Activated CD8-positive, alpha-beta memory T cell treated with anti-CD3 and anti-CD28 coated beads for 24 hours (primary cell): Measurements from ENCODE around the gene LOC128125822.

Experiments used
- DNase-seq: peaks from one replicate; pipeline ENCODE4 v3.0.0-alpha.2; 2020

Gene LOC128125822

DNA sequence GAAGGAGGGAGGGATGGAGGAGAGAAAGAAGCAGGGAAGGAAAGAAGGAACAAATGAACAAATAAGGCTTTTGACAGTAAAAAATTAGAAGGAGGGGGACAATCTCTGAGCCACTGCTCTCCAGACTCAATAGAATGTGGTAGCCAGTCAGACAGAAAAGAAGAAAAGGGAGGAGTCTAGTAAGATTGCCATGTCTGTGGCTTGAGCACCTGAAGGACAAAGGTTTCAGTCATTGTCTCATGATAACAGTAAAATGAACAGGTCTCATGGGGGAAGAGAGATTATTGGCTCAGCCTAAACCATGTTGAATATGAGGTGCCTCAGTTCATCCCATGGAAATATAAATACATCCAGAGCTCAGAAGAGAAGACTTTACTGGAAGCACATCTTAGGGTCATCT lies 14.0 kb upstream of the LOC128125822 start:
- DNase-seq, result no peak

DNA sequence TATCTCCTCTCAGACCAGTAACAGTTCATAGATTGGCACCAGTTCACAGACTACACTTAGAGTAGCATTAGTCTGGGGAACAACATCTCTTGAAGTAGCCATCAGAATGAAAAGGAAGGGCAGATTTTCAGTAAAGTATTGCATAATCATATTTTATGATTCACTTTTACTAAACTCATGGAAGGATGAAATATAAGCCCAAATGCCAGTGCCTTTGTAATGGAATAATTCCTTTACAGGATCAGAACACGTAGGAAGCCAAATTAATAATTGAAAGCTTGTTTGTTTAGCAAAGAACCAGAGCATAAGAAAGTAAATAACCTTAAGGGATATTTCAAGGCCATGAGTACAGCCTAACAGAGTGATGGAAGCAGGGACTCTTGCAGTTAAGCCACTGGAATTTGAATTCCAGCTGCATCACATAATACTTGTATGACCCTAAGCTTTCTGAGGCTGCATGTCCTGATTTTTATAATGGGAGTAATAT lies 11.4 kb upstream of the LOC128125822 start:
- no peak for DNase-seq

DNA sequence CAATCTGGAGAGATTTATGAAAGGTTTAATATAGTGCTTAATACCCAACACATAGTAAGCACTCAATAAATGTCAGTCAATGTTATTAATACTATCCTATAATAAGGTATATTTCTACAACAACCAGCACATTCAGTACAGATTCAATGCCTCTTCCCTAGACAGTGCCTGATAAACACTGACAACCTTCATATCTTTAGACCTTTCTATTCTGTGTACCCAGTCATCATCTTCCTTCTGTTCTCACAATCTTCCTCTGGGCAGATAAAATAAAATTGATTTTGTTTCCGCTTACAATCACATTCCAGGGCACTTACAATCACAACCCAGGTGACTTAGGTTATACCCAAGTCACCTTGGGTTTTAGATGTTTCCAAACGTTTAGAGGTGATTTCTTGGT lies 11.0 kb upstream of the LOC128125822 start:
- DNase-seq, result no peak

DNA sequence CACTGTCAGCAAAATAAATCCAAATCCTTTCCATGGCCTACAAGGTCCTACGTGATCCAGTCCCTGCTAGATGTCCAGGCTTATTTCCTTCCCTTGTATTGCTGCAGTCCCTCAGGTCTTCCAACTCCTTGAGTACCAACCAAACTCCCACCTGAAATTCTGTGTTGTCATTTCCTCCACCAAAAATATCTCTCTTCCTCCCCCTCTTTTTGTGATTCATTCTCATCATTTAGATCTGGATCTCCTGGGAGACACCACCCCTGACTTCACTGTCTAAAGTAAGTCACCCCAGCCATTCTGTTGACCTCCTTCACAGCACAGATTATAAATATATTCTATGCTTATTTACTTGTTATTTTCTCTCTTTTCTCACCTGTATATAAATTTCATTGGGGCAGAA lies 9.0 kb upstream of the LOC128125822 start:
- no peak for DNase-seq

DNA sequence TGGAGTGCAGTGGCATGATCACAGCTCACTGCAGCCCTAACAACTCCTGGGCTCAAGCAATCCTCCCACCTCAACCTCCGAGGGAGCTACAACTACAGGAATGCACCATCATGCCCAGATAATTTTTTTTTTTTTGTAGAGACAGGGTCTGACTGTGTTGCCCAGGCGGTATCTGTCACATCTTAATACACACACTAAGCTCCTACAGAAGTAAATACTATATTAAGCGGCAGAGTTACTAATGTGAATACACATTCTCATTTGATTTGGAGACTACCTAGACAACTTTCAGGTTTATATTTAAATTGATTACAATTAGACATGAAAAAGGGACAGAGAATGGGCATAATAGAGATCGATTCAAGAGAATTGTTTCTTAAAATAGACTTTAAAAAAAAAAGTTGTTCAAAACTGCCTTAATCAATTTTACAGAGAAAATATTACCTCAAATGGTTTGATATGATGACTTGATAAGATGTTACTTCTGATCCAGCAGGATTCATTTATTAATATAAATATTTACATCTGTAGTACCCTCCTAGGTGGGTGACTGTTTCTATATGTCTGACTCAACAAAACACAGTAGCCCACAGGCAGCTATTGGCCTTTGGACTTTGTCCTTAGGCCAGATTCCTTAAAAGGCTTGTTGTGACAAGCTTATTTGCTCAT lies 7.1 kb upstream of the LOC128125822 start:
- DNase-seq, result no peak

DNA sequence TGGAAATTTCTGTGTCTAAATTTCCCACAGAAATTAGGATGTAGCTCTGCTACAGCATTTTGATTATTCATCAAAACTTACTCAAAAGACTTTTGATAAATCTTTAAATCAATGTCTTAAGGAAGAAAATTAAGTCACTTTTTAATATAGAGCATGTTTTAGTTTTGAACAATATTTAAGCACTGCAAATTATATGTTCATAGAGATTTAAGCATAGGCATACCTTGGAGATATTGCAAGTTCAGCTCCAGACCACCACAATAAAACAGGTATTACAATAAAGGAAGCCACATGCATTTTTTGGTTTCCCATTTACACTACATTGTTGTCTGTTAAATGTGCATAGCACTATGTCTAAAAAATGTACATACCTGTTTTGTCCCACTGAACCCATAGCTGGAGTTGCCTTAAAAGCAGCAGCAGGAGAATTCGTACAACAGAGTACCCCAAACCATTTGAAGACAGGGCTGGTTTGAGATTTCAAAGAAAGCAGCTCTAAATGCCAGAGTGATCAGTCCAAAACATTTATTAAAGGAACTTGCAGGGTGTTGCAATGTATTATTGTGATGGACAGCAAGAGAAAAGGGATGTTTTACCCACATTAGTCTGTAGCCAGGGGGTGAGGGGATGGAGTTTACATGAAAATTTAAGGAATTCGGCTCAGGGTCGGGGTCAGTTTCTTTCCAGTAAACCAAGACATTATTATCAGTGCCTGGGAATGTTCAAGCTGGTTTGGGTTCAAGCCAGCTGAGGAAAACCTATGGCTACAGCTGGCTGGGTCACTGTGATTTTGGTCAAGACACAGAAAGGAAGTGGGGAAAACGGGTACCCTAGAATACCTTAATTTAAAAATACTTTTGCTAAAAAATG lies 6.3 kb upstream of the LOC128125822 start:
- DNase-seq, result no peak

DNA sequence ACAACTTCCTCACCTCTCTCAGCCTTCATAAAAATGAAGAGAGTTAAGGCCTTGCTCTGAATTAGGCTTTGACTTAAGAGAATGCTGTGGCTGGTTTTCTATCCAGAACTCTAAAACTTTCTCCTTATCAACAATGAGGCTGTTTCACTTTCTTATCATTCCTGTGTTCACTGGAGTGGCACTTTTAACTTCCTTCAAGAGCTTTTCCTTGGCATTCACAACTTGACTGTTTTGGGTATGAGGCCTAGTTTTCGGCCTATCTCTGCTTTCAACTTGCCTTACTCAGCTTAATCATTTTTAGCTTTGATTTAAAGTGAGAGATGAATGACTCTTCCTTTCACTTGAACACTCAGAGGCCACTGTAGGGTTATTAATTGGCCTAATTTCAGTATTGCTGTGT lies 4.3 kb upstream of the LOC128125822 start:
- no peak for DNase-seq

DNA sequence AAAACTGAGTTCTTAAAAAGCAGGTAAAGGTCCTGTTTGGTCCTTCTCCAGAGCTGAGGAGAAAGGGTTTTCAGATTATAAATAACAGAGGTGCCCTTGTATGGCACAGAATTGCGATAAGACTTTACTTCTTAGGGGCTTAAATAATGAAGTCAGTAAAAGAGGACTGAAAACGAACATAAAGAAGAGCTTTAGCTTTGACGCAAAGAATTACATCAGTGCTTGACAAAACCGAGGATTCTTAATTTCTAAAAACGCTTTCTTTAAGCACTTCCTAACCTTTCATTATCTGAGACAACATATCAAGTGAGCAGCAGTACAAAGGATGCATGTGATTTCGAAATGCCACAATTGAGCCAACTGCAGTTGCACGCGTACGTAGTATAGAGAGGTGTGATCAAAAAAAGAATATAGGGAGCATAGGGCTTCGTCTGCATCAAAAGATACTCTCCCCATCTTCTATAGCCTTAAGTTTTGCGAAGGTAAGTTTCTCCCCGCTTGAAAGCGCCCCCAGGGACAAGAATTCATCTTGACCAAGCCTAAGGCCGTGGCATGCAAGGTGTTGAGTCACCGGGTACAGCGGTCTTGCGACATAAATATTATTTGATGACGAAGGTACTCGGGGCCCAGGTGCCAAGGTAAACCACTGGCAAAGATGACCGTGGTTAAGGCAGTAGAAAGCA lies 778 bp upstream of the LOC128125822 start:
- no peak for DNase-seq

DNA sequence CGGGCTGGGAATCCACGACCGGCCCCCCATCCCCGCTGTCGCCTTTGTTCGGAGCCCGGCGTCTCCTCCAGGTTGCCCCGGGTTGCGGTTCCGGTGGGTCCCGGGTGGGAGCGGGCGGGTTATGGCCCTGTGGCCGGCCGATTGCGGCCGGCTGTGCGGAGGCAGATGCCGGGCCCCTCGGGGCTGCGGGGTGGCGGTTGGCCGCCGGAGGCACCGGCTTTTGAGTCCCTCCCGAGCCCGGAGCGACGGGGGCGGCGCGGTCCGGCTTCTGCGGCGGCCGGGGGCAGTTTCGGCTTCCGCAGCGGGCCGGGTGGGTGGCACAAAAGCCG lies 431 bp downstream of the LOC128125822 start:
- DNase-seq, result no peak

DNA sequence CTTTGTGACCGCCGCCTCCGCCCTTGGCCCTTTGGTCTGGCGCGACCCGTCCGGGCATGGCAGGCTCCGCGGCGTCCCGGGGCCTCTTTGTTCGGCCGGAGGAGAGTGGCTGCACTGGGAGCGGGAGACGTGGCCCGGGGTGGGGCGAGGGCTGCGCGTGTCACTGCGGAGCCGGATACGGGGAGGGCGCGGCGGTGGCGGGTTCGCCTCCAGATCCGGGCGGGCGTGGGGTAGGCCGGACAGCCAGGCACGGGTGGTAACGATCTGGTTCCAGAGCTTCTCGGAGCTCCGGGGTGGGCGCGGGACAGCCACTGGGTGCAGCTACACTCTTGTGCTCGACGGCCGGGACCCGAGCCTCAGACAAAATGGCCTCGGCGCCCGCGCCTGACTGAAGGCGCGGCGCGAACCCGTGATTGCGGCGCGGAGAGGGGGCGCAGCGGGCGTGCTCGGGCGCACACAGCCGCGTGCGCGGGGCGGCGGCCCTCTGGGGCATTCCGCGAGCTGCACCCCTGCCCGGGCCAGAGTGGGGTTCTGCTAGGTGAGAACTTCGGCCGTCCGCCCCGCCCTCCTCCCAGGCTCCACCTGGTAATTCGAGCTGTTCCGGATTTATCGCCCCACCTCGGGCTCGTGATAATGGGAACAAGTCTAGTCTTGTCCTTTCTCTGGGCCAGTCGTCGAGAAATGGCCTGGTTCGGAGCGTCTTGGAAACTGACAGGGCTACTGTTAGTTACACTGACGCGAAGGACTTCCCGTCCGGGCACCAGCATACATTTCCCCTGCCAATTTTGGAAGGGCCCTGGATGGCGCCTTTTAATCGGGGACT lies 1.0 kb downstream of the LOC128125822 start:
- peak; percentile 87 for DNase-seq

DNA sequence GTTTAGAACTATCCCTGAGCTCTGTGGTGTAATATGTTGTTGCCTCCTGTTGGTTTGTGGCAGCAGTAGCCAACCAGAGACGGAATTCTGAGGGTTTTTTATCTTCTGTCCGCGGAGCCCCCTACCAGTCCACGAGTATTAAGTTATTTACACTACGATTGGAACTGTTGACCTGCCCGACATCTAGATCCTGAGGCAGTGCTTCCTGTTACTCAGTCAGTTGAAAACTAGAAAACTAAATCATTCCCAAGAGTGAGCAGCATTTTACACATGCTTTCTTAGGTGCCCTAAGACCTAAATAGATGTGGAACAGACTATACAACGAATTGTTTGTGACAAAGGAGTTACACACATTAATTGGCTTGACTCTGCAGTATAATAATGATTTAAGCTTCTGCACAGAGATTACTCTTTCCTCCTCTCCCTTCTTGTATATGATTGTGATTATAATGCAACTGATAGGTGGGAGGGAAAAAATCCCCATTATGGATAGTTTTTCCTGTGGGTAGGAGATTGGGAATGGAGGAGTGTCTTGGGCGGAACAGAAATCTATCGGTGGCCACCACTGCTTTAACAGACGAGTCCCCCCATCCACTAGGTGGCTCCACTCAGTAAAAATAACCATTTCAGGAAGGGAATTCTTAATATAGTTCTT lies 1.7 kb downstream of the LOC128125822 start:
- DNase-seq, result no peak

DNA sequence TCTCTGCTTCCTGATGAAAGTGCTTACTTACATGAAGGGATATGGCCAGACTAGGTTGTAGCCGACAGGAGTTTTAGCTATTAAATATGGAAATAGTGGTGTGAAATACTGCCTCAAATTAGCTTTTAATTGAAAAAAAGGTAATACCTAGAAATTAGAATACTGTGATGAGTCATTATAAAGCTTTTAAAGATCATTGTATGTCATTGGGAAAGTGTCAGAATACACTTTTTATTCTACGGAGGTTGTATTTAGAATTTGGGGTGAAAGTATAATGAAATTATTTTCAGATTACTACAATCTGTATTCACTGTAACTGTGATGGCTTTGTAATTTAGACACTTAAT lies 2.2 kb downstream of the LOC128125822 start:
- no peak for DNase-seq

DNA sequence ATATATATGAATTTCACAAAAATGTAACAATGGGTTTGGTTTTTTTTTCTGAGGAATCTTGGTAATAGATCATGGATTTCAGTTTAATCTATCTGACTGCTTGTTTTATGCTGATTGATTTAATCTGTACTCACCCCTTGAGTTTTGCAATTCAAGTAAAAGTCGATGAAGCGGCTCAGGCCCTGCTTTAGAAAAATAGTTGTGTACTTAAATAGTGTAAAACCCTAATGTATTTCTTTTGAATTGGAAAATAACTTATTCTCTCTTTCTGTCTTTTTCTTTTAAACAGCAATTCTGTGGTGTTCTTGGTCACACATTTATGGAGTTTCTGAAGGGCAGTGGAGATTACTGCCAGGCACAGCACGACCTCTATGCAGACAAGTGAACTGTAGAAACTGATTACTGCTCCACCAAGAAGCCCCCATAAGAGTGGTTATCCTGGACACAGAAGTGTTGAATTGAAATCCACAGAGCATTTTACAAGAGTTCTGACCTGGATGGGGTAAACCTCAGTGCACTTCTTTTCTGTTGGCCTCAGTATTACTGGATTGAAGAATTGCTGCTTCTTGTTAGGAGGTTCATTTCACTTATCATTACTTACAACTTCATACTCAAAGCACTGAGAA lies 4.0 kb downstream of the LOC128125822 start:
- no peak for DNase-seq

DNA sequence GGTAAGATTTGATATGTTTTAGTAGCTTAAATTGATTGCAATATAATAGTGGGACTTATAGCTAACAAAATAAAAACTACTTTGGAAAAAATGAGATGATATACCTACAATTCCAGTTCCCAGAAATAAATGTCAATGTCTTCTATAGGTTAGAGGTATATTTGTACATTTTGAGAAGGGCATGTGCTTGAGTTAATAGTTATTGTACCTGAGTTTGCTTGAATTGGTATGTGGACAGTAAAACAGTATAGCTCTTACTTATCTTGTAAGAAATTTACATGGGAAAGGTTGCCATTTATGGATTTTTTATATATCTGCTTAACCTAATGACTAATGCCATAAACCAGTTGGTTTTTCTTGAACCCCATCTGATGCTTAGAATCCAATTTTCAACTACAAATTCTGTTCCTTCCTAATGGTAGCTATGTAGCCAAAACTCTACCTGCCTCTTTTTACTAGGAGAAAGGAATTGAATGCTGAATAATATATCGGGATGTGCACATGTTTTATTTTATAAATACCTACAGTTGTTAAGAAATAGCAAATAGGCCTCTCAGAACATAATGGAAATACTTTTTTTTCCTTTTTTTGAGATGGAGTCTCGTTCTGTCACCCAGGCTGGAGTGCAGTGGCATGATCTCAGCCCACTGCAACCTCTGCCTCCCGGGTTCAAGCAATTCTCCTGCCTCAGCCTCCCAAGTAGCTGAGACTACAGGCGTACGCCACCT lies 4.9 kb downstream of the LOC128125822 start:
- DNase-seq, result no peak

DNA sequence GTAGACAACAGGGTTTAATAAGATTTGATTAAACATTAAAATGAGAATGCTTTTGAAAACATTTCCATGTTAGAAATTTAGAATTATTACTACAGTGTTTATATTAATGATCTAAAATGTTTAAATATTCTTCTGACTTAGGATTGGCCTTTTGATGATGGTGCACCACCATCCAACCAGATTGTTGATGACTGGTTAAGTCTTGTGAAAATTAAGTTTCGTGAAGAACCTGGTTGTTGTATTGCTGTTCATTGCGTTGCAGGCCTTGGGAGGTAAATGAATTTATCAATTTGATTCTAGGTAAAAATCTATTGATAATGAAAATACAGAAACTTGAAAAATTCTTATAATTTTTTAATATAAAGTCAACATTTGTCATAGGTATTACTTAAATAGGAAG lies 6.5 kb downstream of the LOC128125822 start:
- no peak for DNase-seq

DNA sequence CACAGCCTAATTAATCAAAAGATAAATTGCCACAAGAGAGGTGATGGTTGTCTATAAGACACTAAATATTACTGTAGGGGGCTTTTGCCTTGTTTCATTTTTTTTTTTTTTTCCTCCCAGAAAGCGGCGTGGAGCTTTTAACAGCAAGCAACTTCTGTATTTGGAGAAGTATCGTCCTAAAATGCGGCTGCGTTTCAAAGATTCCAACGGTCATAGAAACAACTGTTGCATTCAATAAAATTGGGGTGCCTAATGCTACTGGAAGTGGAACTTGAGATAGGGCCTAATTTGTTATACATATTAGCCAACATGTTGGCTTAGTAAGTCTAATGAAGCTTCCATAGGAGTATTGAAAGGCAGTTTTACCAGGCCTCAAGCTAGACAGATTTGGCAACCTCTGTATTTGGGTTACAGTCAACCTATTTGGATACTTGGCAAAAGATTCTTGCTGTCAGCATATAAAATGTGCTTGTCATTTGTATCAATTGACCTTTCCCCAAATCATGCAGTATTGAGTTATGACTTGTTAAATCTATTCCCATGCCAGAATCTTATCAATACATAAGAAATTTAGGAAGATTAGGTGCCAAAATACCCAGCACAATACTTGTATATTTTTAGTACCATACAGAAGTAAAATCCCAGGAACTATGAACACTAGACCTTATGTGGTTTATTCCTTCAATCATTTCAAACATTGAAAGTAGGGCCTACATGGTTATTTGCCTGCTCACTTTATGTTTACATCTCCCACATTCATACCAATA lies 7.8 kb downstream of the LOC128125822 start:
- no peak for DNase-seq

DNA sequence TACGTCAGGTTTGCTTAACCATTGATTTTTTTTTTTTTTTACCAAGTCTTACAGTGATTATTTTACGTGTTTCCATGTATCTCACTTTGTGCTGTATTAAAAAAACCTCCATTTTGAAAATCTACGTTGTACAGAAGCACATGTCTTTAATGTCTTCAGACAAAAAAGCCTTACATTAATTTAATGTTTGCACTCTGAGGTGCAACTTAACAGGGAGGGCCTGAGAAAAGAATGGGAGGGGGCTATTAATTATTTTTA lies 8.4 kb downstream of the LOC128125822 start:
- DNase-seq, result no peak

DNA sequence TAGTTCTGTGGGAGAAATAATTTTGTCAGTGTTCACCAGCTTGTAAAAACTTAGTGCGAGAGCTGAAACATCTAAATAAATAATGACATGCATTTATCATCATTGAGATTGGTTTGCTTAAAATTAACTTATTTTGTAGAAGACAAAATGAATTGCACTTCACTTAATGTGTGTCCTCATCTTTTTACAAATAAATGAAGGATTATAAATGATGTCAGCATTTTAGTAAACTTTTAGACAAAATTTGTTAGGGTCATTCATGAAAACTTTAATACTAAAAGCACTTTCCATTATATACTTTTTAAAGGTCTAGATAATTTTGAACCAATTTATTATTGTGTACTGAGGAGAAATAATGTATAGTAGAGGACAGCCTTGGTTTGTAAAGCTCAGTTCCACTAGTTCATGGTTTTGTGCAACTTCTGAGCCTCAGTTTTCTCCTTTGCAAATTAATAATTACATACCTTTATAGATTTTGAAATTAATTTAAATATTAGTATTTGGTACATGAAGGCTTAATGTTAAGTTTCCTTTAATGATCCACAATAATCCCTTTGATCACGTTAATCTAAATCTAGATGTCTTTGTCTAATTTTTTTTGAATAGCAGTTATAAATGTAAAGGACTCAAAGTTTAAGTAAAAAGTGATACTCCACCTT lies 9.2 kb downstream of the LOC128125822 start:
- DNase-seq, result no peak

DNA sequence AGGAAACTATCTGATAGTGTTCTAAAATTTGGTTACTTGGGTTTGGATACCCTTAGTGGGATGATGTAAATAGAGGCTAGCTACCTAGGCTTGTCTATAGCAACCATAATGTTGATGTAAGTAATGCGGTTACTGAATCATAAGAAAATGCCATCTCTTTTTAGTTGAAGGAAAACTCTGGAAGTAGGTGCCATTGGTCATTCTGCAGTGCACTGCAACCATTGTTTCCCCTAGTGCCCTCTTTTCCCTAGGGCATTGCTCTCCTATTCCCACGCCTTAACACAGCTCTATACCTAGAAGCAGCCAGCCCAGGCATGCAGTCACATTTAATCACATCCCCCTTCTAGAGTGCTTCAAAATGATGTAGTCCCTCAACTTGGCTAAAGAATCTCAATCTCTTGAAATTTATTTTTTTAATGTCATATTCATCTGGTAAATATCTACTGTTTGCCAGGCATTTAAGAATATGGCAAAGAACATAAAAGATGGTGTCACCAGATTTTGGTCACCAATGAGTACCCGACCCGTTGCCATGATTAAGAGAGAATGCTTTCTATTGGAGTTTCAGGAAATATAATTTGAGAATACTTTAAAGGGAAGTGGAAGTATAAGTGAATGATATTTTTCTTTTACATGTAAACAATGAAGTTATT lies 10.4 kb downstream of the LOC128125822 start:
- no peak for DNase-seq

DNA sequence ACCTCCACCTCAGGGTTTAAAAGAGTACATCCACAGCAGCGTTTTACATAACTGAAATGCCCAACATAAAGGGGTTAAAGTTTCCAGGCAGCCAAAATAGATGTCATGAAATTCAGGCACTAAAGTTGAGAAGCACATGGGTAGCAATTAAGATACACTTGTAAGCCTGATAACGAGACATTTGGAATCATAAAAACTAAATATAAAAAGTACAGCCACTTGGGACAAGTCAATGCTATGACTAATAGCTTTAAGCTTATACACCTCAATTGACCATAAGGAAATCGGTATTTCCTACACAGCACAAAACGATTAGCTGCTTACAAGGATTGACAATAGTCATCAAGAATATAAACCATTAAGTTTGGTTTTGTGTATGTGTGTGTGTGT lies 11.8 kb downstream of the LOC128125822 start:
- DNase-seq, result no peak
